OCI-LY3 (cell line): Measurements from ENCODE around the gene PITX2.

Source experiments
- CTCF ChIP-seq: fragments of 200-600, 300-600 bp; sonication (generic); IDR thresholded peaks from 2 replicates; pipeline ENCODE4 v1.5.1; 2014; ENCODE audit warnings: antibody characterized with exemption, low read length, low read depth
- EZH2phosphoT487 ChIP-seq: fragments of 200-600 bp; shearing (Covaris generic); IDR thresholded peaks from 2 replicates; pipeline ENCODE4 v1.6.1; 2018; ENCODE audit warnings: antibody characterized with exemption, mixed run types, low read depth

- TF ChIP-seq CTCF = no peak
- TF ChIP-seq EZH2phosphoT487 = no peak
Measured at GRCh38 chr4:110624904-110625494, 2.1 kb upstream of the PITX2 start.
